Right lung (tissue), 5 donors: ENCODE data around the gene HAP1. TPM values are rescaled to one million over a fixed set of nuclear protein-coding genes. Genes with fewer than 3 reads are reported as not detected.
"Not testable (repeated sequence)": the region's sequence is repeated elsewhere in the genome, so short reads cannot be mapped to it uniquely, and the experiment has no call there.

Experiments
- DNase-seq, 2 donors: peaks; one replicate each; pipeline ENCODE4 v3.0.0-alpha.2; 2013
- polyA plus RNA-seq, 5 donors: library from polyadenylated mRNA; unstranded; fragments of 120-200 nt; gene quantifications; one replicate each; pipeline versions ENCODE4 v1.2.1 to v1.2.3, GENCODE V29; 2013; ENCODE audit warnings: inconsistent platforms in 1 of 5, low replicate concordance in 1 of 5; ENCODE audit not compliant: insufficient read length in 5 of 5, insufficient read depth in 1 of 5

Gene HAP1
- polyA plus RNA-seq, 5 donors, result 0.18 to 0.60 (median 0.49) TPM

DNA sequence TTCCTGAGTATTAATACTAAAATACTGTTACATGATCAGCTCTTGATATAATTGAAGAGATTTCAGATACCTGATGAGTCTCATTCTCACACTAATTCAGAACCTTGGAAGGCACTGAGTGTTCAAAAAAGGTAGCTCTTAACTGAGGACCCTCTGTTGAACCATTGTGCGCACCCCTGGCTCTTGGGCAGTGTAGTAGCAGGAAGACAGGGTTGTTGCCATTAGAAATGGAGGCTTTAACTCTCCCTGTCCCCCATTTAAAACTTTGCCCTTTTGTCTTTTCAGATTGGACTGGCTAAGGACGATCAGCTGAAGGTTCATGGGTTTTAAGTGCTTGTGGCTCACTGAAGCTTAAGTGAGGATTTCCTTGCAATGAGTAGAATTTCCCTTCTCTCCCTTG lies 43.9 kb downstream of the HAP1 start:
- DNase-seq, result no peak

DNA sequence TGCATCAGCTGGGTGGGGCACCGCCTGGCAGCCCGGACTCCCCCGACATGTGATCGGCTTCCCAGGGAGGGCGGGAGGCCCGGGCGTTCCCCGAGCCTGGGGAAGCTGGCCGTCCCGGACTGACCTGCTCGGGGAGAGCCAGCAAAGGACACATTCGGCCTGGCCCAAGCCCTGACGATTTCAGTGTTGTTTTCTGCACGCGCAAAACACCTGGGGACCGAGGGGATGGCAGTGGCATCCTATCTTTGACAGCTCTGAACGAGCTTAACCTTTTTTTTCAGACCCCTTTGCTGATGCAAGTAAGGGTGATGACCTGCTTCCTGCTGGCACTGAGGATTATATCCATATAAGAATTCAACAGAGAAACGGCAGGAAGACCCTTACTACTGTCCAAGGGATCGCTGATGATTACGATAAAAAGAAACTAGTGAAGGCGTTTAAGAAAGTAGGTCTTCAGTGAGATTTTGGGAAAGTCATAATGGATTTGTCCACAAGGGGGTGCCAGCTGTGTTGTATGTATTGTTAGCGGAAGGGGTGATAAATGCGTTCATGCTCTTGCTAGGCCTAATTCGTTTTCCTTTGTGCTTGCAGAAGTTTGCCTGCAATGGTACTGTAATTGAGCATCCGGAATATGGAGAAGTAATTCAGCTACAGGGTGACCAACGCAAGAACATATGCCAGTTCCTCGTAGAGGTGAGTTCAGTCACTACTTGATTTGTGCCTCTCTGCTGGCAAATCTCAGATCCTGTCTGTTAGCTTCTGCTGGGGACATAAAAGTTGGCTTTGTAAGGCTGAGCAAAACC lies 44.7 kb downstream of the HAP1 start:
- DNase-seq, result no peak

DNA sequence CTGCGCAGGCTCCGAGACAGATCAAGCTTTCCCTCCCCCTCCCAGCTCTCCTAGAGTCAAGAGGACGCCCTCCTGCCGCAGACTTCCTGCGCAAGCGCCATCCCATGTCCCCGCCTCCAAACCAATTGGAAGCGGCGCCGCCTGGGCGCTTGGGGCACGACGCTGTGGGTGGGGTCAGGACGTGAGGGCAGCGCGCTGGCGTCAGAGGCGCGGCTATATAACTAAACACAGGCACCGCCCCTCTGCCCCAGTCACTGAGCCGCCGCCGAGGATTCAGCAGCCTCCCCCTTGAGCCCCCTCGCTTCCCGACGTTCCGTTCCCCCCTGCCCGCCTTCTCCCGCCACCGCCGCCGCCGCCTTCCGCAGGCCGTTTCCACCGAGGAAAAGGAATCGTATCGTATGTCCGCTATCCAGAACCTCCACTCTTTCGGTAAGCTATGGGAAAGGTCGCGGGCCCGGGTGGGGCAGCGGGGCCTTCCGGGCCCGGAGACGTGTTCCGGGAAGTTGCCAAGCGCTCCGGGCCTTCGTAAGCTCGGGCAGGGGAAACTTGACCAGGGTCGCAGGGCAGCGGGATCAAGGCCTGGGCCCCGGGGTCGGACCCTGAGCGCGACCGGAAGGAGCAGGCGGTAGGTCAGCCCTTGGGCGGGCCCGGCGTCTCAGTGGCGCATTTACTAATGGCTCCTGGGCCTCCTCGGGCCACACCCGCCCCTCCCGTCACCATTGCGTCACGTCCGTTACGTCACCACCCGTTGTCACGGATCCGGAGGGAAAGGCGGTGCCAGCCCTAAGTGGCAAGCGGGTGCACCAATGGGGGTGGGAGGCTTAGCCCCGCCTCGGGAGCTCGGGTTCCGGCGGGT lies 45.6 kb downstream of the HAP1 start, which contains the start of gene EIF1:
TSS of gene EIF1 (plus strand) at position 245 of the 856 bp plus-strand sequence. CDS start at position 399, 154 bp downstream.
- DNase-seq, result peak; percentile 99 to 100

DNA sequence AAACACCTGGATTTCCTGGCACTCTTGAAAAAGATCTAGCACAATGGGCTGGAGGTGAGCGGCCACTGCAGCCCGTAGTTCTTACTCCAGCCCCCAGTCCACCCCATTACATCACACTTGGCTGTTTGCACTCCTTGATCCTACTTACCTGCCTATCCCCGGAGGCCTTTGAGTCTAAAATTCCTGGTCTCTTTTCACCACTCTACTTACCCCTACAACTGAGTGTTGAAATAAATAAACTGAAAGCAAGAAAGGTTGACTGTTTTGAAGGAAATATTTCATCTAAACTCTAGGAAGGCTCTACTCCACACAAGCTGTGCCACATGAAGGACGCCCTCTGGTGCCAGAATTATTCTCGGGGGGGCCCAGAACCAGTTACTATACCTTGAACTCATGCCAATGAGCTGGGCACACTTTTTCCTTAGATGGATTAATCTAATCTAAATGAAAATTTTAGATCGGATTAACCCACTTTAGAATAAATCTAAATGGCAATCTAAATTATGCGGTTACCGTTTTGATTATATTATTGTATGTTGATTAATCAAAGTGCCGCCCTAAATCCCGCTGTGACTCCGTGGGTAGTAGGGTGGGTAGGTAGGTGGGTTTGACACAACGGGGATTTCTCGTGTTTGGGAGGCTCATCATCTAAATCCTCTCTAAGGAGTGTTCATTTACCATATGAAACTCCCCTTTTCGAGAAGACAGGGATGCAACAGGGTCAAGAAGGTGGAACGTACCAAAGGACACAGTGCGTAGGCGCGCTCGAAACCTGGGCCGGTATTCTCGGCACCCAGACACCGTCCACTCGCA lies 46.4 kb downstream of the HAP1 start:
- DNase-seq, result peak in 1 of 2 donors; percentile 48

DNA sequence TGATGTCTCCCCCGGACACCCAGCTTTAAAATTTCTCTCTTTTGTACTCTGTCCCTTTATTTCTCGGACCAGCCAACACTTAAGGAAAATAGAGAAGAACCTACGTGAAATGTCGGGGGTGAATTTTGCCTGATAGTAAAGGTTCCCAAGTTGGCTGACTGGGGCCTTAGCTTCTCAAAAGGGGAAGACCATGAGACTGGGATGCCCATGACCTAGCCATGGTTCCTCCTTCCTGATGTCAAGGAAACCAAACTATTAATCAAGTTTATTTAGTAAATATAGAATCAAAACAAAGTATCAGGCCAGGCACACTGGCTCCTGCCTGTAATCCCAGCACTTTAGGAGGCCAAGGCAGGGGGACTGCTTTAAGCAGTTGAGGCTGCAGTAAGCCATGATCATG lies 48.2 kb downstream of the HAP1 start:
- DNase-seq, result no peak

GRCh38 chr17:41685753-41686152 lies 48.7 kb downstream of the HAP1 start:
- DNase-seq, result not testable (repeated sequence)

- no peak for DNase-seq
Observed at GRCh38 chr17:41684035-41684434, 50.4 kb downstream of the HAP1 start.

GRCh38 chr17:41683441-41684007 lies 50.9 kb downstream of the HAP1 start:
- no peak for DNase-seq

GRCh38 chr17:41682631-41683030 lies 51.8 kb downstream of the HAP1 start:
- no peak for DNase-seq

- no peak for DNase-seq
Observed at GRCh38 chr17:41681776-41682175, 52.7 kb downstream of the HAP1 start.

DNA sequence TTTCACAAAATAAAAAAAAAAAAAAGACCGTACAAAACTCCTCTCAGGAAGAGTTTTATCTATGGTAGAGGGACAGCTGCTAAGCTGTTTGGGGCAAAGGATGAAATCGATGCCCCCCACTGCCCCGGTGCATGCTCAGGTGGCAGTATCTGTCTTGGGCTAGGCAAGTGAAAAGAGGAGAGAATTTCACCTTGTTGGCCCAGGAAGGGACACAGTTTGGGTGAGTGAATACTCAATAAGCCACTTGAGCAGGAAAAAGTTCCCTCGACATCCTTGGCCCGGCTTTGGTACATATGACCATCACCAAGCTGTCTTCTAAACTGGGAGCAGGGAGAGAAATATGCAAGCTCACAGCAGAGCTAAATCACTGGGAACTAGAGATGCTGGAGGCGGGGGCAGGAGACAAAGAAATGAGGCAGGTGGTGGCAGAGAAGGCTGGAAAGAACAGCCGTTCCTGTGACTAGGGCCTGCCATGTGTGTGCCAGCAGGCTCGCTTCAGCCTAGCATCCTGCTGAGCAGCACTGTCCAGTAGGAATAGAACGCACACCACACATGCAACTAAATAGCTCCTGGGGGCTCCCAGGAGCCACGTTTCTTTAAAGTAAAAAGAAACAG lies 53.9 kb downstream of the HAP1 start:
- DNase-seq, result no peak

- DNase-seq, result no peak
Observed at GRCh38 chr17:41679740-41680425, 54.6 kb downstream of the HAP1 start.

DNA sequence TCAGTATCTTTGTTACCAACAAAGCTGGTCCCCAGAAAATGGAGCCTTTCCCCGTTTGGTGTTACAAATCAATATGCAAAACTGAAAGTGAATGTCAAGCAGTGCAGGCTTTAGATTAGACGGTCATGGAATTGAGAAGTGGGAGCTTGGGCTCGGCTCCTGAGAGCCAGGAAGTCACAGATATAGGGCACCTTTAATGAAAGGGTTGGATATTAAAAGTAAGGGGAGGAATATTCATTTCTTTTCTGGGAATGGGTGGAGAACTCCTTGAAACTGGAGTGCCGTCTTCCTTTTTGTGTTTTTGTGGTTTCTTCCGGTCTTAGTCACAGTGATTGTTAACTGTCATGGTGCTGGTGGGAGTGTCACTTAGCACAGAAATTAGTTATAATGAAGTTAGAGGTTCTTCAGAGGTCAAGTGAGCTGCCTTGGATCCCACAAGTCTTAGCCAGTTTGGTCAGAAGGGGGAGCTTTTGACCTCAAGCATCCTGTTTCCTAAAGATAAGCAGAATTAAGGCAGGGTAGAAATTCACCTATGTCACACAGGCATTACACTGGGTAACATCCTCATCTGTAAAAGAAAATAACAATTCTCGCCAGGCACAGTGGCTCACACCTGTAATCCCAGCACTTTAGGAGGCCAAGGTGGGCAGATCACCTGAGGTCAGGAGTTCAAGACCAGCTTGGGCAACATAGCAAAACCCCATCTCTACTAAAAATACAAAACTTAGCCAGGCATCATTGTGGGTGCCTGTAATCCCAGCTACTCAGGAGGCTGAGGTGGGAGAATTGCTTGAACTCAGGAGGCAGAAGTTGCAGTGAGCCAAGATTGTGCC lies 55.3 kb downstream of the HAP1 start:
- no peak for DNase-seq

DNA sequence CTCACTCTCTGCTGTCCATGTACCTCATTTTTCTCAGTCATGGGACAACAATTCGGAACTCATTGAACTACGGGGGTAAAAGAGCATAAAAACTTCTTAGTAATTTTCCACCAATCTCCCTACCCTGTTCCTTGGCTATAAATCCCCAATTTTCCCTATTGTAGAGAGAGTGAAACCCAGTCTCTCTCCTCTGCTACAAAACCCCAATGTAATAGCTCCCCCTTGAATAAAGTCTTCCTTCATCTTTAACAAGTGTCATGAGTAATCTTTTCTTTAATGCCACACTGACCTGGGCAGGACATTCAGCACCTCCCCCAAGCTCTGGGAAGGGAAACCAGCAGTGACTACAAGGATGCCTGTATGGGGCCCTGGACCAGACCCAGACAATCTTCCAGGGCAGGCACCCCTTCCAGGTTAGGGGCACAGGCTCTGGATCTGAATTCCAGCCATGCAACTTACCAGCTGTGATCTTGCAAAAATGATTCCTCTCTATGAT lies 56.0 kb downstream of the HAP1 start:
- DNase-seq, result no peak

DNA sequence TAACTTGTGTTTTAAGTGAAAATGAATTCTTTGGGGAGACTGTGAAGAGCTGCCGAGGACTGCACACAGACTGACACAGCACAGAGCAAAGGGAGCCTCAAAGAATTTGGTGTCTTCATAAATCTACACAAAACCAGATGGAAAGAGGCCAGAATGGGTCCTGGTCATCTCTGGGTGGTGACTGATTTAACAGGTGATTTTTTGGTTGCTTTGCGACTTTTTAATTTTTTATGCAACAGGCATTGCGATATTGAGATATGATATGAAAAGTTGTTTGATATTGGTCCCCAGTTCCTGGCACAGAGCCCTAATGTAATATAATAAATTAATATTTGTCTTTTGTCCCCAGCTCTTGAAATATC lies 58.4 kb downstream of the HAP1 start:
- DNase-seq, result no peak

- not testable (repeated sequence) for DNase-seq
Observed at GRCh38 chr17:41675157-41676057, 59.0 kb downstream of the HAP1 start.
